Esophagus squamous epithelium (tissue), 4 donors: ENCODE measurements around the gene C17orf67.

Experiments used
- POLR2A ChIP-seq, 4 donors: fragments of 450-650 bp; IDR thresholded peaks; one replicate each; pipeline ENCODE4 v1.6.1; 2017; ENCODE audit warnings: antibody characterized with exemption in 4 of 4, mild to moderate bottlenecking in 4 of 4, moderate library complexity in 3 of 4
- TF ChIP-seq, protein P1 (sequence below), 6 experiments: fragments of 450-650 bp in 4 of 6; fragments of 200-600 bp in 2 of 6; sonication (generic) in 2 of 6; IDR thresholded peaks; one replicate each; pipeline ENCODE4 v1.5.1; 2016 to 2019; ENCODE audit warnings: antibody characterized with exemption in 6 of 6, mild to moderate bottlenecking in 4 of 6, moderate library complexity in 4 of 6

DNA sequence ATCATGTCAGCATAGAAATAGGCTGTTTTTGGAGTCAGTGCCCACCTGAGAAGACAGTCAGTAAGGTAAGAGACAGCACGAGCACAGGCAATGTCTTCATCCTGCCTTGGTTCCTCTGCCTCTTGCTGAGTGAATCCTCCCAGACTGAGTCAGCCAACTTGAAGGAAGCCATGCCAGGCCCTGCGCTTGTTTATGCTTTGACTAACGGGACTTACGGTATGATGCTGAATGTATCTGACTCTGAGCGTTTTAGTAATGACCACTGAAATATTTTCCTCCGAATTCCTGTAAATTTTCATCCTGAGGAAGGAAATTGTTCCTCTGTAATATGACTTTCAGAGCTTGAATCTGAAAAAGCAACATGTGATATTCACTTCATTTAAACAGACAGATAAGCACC, 18.0 kb downstream of the C17orf67 start:
- TF ChIP-seq POLR2A (IDR thresholded peaks at IDR 0.05), result no peak
- TF ChIP-seq, protein P1, sequence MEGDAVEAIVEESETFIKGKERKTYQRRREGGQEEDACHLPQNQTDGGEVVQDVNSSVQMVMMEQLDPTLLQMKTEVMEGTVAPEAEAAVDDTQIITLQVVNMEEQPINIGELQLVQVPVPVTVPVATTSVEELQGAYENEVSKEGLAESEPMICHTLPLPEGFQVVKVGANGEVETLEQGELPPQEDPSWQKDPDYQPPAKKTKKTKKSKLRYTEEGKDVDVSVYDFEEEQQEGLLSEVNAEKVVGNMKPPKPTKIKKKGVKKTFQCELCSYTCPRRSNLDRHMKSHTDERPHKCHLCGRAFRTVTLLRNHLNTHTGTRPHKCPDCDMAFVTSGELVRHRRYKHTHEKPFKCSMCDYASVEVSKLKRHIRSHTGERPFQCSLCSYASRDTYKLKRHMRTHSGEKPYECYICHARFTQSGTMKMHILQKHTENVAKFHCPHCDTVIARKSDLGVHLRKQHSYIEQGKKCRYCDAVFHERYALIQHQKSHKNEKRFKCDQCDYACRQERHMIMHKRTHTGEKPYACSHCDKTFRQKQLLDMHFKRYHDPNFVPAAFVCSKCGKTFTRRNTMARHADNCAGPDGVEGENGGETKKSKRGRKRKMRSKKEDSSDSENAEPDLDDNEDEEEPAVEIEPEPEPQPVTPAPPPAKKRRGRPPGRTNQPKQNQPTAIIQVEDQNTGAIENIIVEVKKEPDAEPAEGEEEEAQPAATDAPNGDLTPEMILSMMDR (IDR thresholded peaks at IDR 0.05), result no peak
